GM20000 (cell line): Measurements from ENCODE around the gene HEG1.

Experiments used
- DNase-seq: peaks from one replicate; pipeline ENCODE4 v3.0.0; 2012; ENCODE audit warnings: low spot score
- CTCF ChIP-seq: IDR thresholded peaks from 2 replicates; pipeline ENCODE4 v1.5.1; 2012; ENCODE audit warnings: mild to moderate bottlenecking, control low read depth; ENCODE audit errors: extremely low read depth, missing control alignments

The HEG1 gene

DNA sequence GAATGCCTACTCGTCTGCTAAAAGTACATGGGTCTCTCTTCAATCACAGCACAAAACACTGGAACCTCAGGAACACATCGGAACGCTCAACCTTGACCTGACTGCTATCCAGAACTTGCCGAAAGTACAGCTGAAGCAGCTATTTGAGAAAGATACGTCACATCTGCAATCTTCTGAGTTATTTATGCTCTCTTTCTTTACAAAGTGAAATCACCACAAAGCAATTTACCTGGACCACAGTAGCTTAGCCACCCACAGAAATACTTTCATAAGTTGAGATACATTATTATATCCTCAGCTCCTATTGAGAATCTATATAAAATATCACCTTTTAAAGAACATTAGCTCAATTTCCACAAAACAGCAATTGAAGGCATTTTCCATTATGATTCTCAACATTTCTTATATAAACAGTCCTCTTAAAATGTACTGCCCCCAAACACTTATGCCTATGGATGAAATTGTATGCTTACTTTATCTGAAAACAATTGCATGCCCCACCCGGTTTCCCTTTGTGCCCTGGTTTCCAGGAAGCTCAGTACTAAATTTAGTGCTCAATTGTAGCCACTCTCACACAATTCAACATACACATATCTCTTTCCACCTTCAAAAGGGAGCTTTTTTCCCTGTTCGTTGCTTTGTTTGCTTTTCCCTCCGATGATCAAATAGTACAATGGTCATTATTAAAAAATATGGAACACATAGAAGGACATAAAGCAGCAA is 31.8 kb downstream of the HEG1 start:
- DNase-seq = no peak
- TF ChIP-seq CTCF = no peak

DNA sequence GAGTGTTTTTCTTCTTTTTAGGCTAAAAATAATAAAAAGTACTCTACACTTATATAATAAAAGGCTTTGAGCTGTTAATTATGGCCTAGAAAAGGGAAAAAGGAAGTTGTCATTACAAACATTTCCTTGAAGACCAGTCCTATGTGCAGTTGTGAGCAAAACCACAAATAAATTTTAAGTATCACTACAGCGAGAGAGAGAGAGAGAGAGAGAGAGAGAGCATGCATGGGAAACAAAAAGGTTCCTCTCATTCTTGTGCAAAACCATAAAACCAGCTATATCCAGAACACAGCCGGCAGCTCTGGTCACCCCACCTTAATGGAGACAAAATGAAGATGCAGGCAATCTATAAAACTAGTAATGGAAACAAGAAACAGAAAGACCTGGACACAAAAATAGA is 33.6 kb downstream of the HEG1 start:
- DNase-seq = no peak
- no peak for TF ChIP-seq CTCF

DNA sequence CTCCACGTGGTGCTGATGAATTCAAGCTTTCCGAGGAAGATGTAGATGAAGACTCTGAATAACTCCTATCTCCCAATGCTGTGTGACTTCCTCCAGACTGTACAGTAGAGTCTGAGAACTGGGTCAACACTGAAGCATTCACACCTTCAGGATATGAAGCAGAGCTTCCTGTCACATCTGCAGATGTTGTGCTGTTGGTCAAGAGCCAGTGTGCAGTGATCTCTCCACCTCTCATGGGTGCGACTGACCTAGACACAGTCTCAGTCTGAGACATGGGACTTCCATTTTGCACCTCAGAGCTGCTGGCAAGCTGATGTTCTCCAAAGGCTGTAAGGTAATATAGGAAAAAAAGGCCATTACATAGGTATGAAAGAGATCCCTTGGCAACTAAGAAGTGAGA is 36.5 kb downstream of the HEG1 start:
- DNase-seq = no peak
- no peak for TF ChIP-seq CTCF

DNA sequence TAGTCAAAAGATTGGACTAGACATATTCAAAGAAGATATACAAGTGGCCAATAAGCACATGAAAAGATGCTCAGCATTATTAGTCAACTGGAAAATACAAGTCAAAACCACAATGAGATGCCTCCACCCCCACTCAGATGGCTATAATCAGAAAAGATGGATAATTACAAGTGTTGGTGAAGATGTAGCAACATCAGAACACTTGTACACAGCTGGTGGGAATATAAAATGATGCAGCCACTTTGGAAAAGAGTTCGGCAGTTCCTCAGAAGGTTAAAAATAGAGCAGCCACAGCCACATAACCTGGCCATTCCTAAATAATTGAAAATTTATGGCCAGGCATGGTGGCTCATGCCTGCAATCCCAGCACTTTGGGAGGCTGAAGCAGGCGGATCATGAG is 38.4 kb downstream of the HEG1 start:
- DNase-seq = no peak
- TF ChIP-seq CTCF = no peak

DNA sequence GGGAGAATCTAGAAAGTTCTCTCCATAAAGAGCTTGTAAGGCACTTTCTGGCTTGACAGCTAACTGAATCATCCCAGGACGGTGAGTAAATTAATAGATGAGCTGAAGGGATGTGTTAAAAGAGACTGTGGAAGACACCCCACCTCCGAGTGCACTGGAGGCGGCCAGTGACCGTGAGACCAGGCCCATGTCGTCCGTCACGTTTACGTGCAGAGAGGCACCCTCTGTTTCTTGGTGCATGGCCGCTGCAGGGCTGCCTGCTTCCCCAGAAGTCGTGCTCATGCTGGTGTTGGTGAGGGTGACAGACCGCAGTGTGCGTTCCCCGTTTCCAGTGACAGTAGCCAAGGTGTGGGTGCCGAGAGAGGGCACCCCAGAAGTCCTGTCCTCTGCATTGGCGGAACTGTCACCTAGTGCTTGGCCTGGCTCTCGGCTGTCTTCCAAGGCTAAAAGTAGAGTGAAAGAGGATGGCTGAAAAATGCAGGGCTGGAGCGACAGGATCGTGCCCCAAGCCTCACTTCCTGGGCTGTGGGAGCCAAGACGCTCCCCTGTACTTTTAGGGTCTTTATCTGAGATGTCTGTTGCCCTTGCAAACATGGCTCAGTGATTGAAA is 41.1 kb downstream of the HEG1 start:
- DNase-seq = no peak
- no peak for TF ChIP-seq CTCF

DNA sequence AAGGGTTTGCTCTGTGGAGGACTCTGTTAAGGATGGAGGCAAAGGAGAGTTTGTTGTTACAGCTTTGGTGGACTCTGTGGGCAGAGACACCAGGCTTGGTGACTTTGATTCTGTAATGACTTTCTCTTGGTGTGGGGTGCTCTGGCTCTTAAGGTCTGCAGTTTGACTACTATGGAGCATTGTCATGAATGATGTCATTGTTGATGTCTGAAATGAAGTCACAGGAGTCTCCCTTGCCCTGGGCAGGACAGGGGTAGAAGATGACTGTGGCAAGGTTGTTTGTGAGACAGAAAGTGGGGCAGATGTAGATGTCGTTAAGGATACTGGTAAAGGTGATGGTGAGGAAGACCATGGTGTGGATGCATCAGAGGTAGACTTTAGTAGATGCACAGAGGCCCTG is 42.7 kb downstream of the HEG1 start:
- no peak for TF ChIP-seq CTCF

GRCh38 chr3:125011941-125012340 is 43.9 kb downstream of the HEG1 start:
- DNase-seq = no peak
- no peak for TF ChIP-seq CTCF

More for the DNA sequence above, 42.7 kb downstream of the HEG1 start:
- no peak for DNase-seq
